GM04504 (cell line): ENCODE results near the gene TSKU.
A peak's percentile ranks its signal among the peaks of the same experiment; 100 is the strongest.
"Not testable (repeated sequence)": the region's sequence is repeated elsewhere in the genome, so short reads cannot be mapped to it uniquely, and the experiment has no call there.

Source experiments
- DNase-seq: peaks from one replicate; pipeline ENCODE4 v3.0.0-alpha.2; 2012; ENCODE audit warnings: low read depth

TSKU gene

GRCh38 chr11:76824980-76825725 lies 42.0 kb downstream of the TSKU start:
- DNase-seq = no peak

GRCh38 chr11:76825726-76826396 lies 42.7 kb downstream of the TSKU start:
- no peak for DNase-seq

- DNase-seq = not testable (repeated sequence)
These were observed 43.4 kb downstream of the TSKU start for GRCh38 chr11:76826508-76826907.

DNA sequence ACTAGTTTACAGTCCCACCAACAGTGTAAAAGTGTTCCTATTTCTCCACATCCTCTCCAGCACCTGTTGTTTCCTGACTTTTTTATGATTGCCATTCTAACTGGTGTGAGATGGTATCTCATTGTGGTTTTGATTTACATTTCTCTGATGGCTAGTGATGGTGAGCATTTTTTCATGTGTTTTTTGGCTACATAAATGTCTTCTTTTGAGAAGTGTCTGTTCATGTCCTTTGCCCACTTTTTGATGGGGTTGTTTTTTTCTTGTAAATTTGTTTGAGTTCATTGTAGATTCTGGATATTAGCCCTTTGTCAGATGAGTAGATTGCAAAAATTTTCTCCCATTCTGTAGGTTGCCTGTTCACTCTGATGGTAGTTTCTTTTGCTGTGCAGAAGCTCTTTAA lies 43.8 kb downstream of the TSKU start:
- DNase-seq = not testable (repeated sequence)

DNA sequence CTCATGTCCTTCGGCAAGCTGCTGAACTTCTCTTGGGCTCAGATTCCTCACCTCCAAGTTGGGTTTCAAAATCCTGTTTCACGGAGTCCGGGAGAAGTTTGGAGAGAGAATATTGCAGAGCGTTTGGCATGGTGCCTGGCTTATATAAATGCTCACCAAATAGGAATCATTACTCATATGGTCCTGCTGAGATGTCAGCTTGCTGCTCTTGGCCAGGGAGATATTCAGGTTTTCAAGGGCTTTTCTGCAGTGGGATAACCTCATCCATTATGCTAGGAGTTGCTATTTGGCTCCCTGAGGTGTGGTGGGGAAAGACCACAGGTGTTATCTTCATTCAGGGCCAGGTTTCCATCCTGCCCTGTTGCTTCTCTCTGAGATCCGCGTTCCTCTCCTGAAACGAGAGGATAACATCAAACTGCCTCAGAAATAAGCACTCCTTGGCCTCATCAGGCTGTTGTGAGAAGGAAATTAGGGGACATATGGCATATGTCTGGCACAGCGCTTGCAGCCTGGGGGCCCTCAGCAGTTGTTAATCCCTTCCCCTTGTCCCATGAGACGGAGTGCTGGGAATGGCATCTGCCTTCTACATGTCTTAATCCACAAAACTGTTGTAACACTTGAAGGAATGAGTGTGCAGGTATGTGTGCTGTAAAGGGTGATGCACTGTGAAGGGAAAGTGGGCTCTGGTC lies 47.6 kb downstream of the TSKU start:
- peak; percentile 62 for DNase-seq

DNA sequence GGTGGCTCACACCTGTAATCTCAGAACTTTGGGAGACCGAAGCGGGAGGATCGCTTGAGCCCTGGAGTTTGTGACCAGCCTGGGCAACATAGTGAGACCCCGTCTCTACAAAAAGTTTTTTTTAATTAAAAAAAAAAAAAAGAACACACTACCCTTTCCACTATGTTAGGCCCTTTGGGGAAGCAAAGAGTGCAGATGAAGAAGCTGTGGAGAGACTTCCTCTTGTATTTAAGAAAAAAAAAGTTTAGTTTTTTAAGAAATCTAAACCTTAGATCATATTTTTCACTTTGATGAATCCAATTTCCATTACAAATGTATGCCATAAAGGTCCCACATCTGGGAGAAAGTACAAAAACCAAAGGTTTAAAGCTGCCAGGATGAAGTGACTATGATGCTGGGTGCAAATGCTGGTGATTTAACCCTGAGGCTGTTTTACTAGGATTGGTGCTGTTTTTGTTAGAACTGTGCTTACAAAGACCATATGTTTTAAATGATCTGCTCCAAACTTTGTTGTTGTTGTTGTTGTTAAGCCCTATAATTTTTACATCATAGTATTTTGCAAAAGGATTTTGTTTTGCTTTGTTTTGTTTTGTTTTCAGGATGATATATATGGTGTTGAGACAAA lies 48.6 kb downstream of the TSKU start:
- no peak for DNase-seq

DNA sequence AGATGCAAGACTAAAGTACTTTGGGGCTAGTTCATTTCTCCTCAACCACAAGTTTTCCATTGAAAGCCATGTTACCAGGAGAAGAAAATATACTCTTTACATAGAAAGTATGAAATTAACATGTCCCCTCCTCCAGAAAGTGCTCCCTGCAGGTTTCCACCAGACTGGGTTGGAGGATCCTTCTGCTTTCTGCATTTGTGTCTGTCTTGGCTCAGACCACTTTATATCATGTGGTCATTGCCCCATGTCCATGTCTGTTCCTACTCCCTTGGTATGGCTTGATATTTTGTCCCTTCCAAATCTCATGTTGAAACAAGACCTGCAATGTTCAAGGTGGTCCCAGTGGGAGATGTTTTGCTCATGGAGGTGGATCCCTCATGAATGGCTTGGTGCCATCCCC lies 49.2 kb downstream of the TSKU start:
- DNase-seq = no peak

DNA sequence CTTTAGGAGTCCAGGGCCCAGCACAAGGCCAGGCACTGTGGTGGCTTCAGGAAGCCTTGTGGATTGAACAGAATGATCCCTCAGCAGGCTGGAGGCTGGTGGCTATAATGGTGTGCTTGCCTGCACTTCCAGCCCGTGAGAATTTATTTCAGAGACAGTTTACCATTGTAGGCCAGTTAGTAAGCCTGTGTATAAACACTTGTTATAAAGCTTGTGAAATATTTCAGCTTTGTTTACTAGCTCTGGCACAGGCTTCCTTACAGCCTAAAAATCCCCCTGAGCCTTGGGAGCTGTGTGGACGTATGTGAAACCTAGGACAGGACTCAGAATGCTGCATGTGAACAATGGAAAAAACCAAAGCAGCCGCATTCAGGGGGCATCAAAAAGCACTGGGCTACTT lies 51.0 kb downstream of the TSKU start:
- DNase-seq = no peak

GRCh38 chr11:76835036-76835435 lies 51.9 kb downstream of the TSKU start:
- no peak for DNase-seq

DNA sequence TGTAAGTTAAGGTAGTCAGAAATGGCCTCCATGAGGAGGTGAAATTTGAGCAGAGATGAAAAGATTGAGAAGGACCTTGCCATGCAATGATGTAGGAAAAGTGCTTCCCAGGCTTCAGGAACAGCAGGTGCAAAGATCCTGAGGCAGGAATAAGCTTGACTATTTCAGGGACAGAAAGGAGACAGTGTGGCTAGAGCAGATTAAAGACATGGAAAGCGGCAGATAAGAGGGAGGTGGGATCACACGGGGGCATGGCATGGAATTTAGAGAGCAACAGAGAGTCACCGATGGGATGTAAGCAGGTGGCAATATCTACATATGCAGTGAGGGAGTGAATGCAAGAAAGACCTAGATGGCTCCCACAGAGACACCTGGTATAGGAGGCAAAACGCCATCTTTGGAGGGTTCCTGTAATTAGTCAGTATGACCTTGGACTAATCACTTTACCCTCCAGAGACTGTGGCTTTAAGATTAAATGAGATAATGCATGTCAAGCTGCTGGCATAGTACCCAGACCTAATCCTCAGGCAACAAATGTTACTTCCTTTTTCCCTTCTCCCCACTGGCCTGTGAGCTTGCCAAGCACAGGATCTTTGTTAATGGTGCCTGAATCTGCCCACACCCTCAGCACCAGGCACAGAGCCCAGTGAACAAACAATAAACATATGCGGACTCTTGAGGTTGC lies 52.9 kb downstream of the TSKU start:
- peak; percentile 91 for DNase-seq

DNA sequence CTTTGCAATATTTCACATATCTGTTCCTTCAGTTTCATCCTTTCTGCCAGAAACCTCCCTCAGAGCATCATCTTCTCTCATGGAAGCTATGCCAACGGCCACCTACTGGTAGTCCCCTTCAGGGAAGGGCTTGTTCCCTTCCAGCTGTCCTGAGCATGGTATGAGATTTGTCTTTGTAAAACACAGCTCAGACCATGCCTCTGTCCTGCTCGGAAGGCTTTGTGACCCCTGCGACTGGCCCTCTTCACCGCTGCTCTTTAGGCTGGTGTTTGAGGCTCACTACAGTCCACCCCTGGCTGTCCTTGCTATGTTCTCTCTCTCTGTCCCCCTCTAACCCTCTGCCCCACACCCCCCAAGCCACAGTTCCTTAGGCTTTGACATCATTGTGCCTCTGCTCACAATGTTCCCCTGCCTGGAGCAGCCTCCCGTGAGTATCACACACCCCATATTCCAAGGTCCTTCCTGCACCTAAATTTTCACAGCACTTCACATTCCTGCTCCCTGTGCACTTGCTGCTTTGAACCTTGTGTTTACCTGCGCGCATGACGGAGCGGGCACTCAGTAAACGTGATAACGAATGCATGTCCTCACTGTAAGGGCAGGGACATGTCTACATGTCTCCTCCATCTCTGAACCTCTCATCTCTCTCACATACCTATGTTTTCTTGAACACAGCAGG lies 53.6 kb downstream of the TSKU start:
- no peak for DNase-seq

GRCh38 chr11:76837696-76838677 lies 54.8 kb downstream of the TSKU start:
- no peak for DNase-seq

- DNase-seq = no peak
These were observed 55.5 kb downstream of the TSKU start for GRCh38 chr11:76838678-76839068.

GRCh38 chr11:76839311-76839710 lies 56.2 kb downstream of the TSKU start:
- DNase-seq = no peak

DNA sequence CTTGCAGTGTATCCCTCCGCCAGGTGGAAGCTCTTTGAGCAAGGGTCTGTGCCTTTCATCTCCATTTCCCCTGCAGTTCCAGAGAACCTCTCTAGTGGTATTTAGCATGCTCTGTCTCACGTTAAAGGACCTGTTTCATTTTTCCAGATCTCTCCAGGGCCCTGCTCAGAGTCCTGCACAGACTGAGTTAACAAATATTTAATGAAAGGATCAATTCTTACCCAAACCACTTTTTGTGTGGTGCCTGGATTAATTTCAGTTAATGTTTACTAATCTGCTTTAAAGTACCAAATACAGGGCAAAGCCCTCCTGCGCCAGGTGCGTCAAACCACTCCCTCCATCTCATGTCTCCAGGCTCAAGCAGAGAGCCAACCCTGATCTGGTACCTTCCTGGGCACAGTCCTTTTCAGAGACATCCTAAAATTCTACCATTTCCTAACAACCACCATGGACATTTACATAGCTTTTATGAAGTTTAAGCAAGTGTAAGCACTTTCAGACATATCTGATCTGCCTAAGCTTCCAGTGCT lies 58.8 kb downstream of the TSKU start:
- DNase-seq = no peak

- DNase-seq = no peak
These were observed 60.8 kb downstream of the TSKU start for GRCh38 chr11:76843907-76844306.

DNA sequence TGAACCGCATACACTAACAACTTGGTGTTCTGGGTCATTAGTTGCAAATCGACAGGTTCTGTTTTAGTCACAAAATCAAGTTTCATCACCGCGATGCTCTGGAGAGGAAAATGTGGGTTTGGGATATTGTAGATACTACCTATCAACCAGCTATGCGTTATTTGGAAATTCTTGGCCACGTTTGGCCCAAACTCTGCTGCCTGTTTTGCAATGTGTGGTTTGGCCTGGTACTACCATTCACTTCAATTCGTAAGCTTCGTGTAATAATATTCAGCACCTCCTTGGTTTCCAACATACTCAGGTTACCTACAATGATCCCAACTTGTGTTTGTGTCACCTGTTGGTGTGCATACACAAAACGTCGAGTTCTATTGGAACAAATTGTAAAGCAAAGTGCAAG lies 61.4 kb downstream of the TSKU start:
- no peak for DNase-seq

DNA sequence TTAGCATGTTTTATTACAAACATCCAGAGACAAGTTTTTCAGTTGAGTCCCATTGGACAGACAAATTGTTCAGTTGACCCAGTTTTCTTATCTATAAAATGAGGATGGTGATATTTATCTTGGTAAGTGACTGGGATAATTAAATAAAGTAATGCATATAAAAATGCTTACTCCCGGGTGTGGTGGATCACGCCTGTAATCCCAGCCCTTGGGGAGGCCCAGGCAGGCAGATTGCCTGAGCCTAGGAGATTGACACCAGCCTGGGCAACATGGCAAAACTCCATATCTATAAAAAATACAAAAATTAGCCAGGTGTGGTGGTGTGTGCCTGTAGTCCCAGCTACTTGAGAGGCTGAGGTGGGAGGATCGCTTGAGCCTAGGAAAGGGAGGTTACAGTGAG lies 61.9 kb downstream of the TSKU start:
- no peak for DNase-seq

DNA sequence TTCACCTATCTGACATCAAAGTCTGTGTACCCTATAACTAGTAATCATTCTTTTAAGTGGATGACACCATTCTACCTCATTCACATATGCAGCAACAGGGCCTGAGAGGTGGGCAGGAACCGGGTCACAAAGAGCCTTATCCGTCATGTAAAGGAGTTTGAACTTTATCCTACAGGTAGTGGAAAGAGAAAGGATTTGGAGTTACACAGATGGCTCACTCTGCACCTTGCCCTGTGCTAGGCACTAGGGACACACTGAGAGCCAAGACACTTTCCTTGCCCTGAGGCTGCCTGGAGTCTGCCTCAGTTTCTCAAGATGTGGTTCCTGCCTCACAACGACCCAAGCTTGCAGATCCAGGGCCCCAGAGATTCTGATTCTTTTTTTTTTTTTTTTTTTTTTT lies 63.3 kb downstream of the TSKU start:
- DNase-seq = no peak
